GM19328 (cell line): ENCODE results near the gene BCR.

Experiments used
- ATAC-seq: cut with Tn5 transposase; IDR thresholded peaks from one replicate; pipeline ENCODE4 v1.9.1; 2021; ENCODE audit warnings: mild to moderate bottlenecking, moderate library complexity; ENCODE audit not compliant: unreplicated experiment

BCR gene

DNA sequence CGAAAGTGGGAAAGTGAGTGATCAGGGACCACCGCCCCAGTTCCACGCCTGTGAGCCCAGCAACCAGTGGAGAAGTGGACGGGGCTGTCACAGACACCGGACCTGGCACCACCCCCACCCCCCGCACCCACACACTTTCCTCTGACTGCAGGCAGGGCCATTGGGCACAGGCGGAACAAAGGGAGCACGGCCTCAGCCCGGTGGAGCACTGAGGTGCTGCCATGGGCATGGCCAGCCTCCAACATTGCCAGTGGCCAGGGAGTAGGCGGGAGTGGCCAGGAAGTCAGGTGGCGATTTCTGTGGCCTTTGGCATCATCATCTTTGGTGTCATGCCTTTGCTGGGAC is 78.5 kb downstream of the BCR start:
- ATAC-seq = no peak

DNA sequence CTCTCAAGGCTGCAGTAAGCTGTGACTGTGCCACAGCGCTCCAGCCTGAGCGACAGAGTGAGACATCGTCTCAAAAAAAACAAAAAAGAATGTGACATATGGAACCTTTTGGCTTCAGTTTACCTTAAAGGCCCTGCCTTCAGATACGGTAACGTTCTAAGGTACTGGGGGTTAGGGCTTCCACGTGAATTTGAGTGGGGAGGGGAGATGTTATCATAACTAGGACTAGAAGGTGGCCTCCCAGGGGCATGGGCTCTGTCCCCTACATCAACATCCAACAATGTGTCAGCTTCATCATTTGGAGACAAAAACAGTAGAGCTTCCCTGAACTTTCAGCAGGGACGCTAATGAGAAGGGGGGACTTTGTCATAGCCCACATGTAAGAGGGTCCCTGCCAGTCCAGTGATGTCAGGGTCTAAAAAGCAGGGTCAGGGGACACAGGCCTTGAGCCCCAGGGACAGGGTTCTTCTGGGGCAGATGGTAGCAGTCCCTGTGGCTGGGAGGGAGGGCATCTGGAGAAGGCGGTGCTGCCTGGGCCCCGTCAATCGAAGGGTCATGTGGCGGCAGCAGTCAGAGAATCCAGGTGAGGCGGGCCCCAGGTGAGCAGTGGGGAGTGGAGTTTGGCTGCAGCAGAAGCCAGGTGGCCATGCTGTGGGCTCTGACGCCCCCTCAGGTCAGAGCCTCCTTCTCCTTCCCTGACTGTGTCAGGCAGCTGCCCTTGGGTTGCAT is 79.8 kb downstream of the BCR start:
- no peak for ATAC-seq

DNA sequence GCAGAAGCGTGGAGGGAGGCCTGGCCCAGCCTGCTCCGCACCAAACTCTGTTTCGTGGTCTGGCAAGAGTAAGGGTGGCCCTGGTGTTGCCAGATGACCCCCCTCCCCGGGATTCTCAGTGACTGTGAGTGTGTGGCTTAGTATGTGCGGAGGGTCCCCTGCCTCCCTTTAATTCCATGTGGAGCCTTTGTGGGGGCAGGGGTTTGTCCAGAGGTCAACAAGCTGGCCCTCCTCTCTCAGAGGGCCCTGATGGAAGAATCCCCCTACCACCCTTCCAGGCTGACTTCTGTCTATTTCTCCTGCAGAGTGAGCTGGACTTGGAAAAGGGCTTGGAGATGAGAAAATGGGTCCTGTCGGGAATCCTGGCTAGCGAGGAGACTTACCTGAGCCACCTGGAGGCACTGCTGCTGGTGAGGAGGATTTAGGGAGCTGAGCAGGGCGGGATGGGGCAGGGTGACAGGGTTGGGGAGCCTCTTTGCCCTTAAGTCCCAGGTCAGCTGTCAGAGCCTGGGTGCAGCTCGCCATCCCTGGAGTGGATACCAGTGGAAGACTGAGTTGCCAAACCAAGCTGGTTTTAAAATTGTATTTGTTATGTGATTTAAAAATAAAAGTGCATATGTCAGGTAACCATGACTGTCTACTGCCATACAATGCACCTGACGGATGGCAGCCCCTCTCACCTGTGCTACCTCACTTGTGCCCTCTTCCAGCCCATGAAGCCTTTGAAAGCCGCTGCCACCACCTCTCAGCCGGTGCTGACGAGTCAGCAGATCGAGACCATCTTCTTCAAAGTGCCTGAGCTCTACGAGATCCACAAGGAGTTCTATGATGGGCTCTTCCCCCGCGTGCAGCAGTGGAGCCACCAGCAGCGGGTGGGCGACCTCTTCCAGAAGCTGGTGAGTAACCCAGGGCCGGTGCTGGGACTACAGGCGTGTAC is 80.6 kb downstream of the BCR start:
- ATAC-seq = no peak

DNA sequence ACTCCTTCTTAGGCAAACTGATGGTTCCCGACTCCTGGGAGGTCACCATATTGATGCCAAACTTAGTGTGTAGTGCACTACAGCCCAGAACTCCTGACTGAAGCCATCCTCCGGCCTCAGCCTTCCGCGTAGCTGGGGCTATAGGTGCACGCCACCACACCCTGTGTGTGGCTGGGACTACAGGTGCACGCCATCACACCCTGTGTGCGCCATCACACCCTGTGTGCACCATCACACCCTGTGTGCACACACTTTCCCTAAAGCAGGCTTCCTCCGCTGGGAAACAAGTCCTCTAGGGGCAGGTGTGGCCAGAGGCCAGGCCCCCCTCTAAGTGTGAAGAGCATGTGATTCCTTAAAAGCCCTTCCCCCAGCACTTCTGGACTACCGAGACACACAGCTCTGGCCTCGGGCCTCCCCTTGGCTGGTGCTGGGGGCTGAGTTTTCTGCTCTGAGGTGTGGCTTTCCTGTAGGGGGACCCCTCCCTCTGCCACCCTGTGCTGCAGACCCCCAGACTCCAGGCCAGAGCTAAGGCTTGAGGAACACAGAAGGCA is 81.7 kb downstream of the BCR start:
- no peak for ATAC-seq

DNA sequence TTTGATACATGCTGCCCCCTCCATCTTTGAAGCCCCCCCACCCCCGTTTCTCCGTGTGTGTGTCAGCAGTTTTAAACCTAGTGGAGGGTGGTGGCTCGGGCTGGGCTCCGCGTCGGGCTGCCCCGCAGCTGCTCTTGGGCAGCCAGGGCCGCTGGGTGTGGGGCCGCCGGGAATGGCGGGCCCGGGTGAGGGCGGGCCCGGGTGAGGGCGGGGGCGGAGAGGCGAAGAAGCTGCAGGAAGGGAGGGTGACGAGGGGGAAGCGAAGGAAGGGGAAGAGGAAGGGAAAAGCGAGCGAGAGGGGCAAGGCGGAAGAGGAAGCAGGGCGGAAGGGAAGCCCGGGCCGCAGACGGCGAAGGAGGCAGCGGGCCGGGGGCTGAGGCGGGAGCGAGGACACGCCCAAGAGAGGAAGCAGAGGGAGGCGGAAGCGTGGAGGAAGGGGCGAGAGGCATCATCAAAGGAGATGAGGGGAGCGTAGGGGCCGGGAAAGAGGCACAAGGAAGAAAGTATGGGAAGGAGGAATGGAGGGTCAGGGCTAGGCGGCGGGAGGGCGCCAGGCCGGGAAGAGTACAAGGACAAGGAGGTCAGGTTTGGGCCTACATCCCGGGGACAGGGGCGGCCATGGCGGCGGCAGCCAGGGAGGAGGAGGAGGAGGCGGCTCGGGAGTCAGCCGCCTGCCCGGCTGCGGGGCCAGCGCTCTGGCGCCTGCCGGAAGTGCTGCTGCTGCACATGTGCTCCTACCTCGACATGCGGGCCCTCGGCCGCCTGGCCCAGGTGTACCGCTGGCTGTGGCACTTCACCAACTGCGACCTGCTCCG is 82.4 kb downstream of the BCR start:
- no peak for ATAC-seq

DNA sequence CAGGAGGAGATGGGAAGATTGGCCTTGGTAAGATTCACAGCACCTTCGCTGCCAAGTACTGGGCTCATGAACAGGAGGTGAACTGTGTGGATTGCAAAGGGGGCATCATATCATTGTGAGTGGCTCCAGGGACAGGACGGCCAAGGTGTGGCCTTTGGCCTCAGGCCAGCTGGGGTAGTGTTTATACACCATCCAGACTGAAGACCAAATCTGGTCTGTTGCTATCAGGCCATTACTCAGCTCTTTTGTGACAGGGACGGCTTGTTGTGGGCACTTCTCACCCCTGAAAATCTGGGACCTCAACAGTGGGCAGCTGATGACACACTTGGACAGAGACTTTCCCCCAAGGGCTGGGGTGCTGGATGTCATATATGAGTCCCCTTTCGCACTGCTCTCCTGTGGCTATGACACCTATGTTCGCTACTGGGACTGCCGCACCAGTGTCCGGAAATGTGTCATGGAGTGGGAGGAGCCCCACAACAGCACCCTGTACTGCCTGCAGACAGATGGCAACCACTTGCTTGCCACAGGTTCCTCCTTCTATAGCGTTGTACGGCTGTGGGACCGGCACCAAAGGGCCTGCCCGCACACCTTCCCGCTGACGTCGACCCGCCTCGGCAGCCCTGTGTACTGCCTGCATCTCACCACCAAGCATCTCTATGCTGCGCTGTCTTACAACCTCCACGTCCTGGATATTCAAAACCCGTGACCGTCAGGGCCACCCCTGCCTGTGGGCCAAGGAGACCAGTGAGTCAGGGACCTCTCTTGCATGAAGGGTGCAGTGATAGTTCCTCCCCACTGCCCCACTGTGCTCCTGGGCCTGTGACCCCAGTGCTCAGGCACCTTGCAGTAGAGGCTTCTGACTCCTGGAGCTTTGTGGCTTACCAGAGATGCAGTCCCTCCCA is 83.6 kb downstream of the BCR start:
- peak; percentile 58 for ATAC-seq

DNA sequence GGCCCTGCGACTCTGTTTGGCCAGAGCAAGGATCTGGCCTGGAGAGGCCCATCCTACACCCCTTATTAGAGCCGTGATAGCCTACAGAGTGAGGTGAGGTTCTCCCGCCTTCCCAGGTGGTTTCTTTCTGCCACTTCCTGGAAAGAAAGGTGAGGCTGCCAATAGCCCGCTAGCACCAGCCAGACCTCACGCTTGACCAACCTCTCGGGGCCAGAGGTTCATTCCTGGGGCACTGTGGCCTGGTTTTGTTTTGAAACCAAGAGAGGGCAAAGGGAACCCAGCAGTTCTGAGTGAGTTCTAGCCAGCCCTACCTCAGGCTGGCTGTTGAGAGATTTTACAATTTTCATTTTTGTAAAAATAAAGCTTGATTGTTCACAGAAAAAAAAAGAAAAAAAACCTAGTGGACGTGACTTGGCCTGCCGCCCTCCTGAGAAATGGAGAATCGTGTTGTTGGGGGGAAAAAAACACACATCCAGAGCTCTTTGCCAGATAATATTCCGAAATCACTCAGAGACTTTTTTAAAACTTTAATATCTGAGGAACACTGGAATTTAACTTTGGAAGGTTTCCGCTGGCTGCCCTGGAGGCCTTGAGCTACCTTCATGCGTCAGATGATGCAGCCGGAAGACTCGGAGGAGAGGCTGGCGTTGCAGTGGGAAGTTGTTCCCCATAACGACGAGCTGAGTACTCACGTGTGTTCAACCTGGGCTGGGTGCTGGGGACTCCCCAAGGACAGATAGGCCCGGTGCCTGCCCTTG is 84.5 kb downstream of the BCR start:
- ATAC-seq = no peak

DNA sequence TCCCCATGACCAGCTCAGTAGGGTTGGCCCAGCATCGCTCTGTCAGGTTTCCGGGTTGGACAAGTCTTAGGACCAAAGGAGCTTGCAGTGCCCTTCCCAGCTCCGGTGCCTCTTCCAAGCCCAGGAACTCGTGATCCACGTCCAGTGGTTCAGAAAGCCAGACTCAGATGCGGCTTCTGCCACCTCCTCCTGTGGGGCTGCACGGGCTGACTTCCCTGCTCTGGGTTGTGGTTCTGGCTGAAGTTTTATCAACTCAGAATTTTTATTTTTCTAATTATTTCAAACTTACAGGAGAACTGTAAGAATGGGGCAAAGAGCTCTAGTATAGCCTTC is 85.0 kb downstream of the BCR start:
- ATAC-seq = no peak

DNA sequence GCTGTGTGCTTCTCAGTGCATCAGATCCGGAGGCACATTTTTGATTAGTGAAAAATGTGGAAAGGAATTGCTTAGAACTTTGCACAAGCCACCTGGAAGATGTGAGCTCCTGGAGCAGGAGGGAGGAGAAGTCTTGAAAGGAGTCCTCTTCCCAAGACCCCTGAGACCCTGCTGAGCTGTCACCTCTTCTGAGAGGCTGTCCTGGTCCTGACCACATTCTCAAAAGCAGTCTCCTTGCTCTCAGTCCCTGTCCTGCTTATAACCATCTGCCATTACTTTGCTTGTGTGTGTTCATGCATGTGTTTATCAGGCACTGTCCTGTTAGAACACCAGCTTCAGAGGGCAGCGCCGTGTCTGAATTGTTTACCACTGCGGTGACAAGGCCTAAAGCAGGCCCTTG is 86.5 kb downstream of the BCR start:
- no peak for ATAC-seq

DNA sequence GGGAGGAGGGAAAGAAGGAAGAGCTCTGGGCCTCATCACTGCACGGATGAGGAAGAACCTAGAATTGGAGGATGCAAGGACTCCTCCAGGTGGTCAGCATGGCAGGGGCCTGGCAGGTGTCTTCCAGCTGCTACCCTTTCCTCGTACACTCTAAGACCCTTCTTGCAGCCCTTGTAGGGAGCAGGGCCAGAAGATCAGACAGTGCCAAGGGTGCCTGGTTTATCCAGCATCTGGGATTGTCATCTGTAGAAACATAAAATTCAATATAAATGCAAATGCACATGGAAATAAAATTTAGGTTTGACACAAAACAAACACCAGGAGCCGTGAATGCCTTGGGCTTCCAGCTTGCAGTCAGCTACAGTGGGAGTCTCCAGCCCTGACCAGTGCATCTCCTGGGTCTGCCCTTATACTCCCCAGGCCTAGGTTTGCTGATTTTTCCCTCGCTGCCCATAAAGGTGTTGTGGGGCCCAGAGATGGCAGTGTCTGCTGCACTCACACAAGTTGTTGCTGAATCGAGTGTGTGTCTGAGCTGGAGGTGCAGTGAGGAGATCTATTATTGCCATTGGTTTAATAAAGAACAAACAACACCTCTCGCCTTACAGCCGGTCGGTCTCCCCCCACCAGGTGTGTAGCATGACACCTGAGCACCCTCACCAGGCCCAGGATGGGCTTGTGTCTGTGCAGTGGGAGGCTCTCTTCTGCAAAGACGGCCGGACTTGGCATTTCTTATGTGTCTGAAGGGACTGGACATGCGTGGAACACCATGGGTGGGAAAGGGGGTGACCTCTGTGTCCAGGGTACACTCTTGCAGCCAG is 87.1 kb downstream of the BCR start:
- ATAC-seq = no peak

DNA sequence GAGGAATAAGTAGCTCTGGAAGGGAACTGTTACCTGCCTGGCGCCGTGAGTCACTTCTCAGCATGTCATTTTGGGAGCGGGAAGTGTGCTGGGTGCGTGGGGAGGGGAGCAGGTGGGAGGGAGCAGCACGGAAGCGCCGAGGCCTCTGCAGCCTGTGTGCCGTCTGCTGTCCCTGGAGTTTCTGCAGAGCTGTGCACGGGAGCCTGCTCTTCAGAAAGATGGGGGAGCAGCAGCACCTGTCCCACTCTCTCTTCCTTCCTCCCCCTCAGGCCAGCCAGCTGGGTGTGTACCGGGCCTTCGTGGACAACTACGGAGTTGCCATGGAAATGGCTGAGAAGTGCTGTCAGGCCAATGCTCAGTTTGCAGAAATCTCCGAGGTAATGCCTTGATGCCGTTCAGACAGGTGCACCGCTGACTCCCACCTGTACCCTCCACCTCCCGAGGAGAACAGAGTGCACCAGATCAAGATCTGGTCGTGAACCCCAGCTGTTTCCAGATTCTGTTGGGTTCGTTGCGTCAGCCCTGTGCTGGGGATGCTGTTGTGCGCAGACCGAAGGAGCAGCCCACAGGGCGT is 87.9 kb downstream of the BCR start:
- ATAC-seq = no peak

DNA sequence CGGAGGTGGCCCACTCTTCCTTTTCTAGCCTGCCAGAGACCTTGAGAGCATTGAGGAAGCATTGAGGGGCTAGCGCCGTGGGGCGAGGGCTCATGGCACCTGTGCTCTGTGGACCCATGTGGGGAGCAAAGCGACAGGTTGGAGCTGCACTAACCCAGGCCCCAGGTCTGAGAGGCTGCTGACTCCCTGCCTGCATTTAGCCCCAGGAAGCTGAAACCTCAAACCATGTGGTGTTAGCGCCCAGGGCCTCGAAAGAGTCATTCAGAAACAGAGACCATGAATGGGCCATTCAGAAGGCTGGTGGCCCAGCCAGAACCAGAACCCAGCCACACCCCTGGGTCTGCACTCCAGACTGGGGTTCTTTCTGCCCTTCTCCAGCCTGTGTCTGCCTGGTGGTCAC is 88.6 kb downstream of the BCR start:
- no peak for ATAC-seq

DNA sequence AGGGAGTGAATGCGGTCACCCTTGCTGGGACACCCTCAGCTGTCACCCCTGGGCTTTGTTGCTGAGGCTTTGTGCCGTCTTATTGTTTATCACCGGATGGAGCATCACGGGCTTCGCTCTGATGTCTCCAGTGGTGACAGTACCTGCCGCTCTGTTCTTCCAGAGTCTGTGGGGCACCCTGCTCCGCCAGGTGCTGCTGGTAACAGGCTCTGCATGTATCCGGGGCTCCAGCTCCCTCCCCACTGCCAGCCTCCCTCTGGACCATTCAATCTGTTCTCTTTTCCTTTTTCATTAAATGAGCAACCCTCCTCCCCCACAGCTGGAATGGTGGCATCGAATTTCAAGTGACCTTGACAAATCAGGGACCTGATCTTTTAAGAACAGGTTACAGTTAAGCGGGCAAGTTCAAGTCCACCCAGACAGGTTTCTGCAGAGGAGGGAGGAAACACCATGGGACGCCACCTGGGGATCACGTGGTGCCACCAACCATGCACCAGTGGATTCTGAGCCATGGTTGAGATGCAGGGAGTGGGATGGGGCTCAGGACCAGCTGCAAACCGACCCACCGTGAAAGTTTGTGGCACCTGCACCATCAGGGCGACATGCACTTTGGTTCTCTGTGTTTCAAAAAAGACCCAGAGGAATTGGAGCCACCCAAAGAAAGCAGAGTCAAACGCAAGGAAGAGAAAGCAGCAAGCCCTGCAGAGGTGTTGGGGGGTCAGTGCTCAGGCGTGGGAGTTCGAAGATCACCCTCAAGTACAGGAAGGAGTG is 89.3 kb downstream of the BCR start:
- ATAC-seq = no peak

DNA sequence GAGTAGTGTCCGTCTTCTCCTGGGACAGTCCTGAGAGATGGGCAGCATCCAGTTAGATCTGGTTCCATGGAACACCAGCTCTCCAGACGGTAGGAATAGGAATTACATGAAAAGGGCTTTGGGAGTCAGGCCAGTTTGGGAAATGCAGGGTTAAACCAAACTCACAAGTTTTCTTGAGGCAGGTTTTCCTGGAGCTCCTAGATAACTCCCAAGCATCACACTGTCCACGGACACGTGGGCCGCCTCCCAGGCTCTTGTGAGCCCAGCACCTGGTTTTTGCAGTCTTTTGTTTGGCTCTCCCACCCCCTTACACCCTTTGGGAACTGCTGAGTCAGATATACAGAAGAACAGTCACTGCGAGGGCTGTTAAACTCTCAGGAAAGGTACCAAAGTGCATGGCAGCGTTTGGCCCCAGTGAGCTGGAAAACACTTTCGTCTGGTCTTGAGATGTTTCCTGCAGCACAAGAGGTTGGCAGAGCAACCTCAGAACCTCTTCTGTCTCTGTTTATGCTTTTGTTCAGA is 90.0 kb downstream of the BCR start:
- ATAC-seq = no peak

DNA sequence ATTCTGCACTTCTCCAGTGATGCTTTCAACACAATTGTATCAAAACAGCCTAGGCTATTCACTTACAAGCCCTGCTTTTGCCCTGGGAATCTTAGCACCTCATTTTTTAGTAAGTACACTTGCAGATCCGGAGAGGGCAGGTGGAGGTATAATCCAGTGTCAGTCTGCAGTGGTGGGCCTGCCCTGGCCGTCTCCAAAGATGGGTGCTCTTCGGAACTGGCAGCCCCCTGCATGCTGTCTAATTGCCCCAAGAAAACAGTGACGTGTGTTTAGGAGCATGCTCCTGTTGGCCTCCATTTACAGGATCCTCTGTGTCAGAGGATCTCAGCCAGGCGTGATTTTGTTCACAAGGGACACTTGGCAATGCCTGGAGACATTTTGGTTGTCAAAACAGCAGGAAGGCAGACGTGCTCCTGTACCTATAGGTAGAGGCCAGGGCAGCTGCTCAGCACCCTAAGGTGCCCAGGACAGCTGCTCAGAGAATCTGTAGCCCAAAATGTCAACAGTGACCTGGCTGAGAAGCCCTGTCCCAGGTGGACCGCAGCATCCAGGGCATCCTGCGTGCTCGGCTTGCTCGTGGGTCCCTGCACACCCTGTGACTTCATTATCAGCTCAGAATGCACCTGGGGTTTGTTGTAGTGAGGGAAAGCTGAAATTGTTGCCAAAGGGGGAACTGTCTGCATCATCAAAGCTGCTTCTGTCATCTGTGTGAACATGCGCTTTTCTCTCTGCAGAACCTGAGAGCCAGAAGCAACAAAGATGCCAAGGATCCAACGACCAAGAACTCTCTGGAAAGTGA is 90.7 kb downstream of the BCR start:
- ATAC-seq = no peak

DNA sequence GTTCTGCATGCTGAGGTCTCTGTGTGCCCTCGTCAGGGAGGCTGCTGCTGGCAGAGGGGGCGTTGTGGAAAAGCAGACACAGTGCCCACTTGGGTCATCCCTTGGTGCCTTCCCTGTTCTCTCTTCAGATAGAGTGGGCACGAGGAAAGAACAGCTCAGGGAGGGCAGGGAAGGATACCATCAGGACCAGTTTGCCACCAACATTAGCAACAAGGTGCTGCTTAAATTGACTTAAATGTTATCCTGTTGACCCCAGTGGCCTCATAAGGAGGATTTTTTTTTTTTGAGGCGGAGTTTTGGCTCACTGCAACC is 91.2 kb downstream of the BCR start:
- ATAC-seq = no peak

DNA sequence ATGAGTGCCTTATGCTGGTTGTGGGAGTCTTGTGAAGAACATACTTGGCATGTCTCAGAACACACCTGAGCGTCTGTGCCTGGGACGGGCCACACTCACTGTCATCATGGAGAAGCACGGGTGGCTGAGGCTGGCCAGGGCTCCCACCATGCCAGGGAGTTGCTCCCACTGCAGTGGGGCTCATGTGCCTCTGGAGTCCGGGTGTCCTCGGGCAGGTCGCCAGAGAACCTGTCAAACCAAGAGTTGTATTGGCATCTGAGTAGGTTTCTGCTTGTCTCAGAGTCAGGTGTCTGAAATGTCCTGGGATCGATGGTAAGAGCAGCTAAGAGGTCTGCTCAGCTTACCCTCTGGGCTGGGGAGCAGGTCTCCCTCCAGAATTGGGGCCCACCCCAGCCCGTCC is 92.1 kb downstream of the BCR start:
- no peak for ATAC-seq
